Measurements from ENCODE around the gene PNN. TPM values are rescaled to one million over a fixed set of nuclear protein-coding genes. Genes with fewer than 3 reads are reported as not detected.
A peak's percentile ranks its signal among the peaks of the same experiment; 100 is the strongest.
"Not testable (repeated sequence)": the region's sequence is repeated elsewhere in the genome, so short reads cannot be mapped to it uniquely, and the experiment has no call there.

PNN gene
- total RNA-seq, 1 donor from 2014 or later = 9.4 TPM

- no peak for DNase-seq (ENCODE audit: low read depth in 2 of 2)
Measured at GRCh38 chr14:39181026-39181692, 6.1 kb downstream of the PNN start.

GRCh38 chr14:39181693-39182047, 6.6 kb downstream of the PNN start:
- no peak for DNase-seq (ENCODE audit: low read depth in 2 of 2)

DNA sequence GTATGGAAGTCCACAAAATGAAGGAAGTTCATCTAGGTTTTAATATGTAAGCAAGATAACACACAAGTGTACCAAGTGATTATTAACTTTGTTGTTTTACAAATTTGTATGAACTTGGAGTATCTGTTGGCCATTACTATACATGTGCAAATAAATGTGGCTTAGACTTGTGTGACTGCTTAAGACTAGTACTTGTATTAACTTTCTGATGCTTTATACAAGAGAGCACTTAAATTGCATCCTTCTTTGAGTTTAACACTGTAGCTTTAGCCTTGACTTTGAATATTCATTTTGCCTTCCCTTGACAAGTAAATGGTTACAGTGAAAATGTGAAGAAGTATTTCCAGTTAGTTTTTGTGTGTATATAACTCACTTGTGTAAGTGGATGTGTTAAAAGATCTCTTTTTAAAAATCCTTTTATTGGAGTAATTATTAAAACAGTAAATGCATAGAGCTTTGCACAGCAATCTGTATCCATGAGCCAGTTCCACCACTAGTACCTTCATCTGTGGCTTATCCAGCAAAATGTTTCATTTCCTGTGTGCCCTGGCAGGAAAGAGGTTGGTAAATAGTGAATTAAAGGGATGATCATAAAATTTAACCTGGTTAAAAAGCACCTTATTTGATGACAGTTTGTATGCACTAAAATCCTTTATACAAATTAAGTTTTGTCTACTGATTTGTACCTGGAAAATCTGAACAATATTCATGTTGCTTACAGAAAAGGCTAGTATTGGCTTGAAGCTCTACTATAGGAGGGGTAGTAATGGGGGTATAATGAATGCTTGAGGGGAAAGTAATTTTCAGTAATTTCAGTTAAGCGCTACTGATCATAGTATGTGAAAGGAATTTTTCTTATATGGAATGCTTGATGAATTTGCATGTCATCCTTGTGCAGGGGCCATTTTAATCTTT, 8.0 kb downstream of the PNN start:
- DNase-seq (ENCODE audit: low read depth in 2 of 2) = no peak

DNA sequence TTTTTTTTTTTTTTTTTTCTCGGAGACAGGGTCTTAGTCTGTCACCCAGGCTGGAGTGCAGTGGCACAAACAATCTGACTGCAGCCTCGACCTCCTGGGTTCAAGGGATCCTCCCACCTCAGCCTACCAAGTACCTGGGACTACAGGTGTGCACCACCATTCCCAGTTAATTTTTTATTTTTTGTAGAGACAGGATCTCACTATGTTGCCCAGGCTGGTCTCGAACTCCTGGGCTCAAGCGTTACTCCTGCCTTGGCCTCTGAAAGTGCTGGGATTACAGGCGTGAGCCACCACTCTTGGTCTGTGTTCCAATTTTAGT, 8.6 kb downstream of the PNN start:
- not testable (repeated sequence) for DNase-seq (ENCODE audit: low read depth in 2 of 2)

DNA sequence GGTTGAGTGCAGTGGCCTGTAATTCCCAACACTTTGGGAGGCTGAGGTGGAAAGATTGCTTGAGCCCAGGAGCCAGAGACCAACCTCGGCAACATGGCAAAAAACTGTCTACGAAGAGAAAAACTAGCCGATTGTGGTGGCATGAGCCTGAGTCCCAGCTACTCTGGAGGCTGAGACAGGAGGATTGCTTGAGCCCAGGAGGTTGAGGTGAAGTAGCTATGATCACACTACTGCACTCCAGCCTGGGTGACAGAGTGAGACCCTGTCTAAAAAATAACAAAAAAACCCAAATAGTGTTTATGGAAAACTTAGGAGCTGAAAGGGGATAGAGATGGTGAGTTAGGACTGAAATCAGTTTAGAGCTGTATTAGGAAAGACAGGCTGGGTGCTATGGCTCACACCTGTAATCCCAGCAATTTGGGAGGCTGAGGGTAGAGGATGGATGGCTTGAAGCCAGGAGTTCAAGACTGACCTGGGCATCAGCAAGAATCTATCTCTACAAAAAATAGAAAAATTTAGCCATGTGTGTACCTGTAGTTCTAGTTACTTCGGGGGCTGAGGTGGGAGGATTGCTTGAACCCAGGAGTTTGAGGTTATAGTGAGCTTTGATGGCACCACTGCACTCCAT, 9.7 kb downstream of the PNN start:
- DNase-seq (ENCODE audit: low read depth in 2 of 2) = no peak

DNA sequence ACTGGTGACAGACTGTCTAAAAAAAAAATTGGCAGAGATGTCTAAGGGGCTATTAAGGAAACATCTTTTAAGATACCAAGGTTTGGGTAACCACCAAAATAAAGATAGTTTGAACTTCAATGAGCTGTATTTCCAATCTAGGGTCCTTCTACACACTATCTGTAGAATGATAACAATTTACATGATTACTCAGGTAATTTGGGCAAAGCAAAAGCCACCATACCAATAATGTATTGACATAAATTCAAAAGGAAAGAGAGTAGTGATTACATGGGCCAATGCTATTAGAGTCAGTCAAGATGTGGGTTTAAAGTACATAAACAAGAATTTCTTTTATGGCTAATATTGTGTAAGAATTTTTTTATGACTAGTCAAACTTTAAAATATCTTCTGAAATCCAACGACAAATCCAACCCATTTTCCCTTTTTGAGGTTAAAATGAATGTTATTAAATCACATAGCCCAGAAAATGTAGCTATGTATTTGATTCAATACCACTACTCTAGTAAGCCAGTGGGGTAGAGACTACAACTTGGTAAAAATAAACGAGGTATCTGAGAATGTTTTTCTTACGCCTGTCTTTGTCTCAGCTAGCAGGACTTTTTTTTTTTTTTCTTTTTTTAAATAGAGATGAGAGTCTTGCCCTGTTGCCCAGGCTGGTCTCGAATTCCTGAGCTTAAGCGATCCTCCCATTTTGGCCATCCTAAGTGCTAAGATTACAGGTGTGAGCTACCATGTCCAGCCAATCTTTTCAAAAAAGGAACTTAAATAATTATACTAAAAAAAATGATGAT, 10.4 kb downstream of the PNN start:
- DNase-seq (ENCODE audit: low read depth in 2 of 2) = no peak

DNA sequence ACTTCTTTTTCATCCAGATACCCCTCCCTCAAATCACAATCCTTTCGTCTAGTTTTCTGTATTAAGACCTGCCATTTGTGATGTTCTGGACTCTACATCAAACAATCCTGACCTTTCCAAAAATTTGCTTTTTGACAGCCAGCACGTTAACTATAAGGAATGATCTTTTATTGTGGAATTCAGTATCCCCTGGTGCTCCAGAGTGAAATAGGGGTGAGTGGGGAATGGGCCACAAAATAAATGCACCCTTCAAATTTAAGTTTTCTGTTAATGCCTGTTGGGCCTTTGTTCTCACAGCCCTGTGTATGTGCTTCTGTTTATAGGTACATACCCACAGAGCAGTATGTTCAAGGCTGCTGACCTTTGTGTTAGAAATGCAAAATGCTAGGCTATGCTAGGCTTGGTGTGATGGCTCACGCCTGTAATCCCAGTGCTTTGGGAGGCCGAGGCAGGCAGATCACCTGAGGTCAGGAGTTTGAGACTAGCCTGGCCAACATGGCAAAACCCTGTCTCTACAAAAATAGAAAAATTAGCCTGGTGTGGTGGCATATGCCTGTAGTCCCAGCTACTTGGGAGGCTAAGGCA, 12.0 kb downstream of the PNN start:
- no peak for DNase-seq (ENCODE audit: low read depth in 2 of 2)

DNA sequence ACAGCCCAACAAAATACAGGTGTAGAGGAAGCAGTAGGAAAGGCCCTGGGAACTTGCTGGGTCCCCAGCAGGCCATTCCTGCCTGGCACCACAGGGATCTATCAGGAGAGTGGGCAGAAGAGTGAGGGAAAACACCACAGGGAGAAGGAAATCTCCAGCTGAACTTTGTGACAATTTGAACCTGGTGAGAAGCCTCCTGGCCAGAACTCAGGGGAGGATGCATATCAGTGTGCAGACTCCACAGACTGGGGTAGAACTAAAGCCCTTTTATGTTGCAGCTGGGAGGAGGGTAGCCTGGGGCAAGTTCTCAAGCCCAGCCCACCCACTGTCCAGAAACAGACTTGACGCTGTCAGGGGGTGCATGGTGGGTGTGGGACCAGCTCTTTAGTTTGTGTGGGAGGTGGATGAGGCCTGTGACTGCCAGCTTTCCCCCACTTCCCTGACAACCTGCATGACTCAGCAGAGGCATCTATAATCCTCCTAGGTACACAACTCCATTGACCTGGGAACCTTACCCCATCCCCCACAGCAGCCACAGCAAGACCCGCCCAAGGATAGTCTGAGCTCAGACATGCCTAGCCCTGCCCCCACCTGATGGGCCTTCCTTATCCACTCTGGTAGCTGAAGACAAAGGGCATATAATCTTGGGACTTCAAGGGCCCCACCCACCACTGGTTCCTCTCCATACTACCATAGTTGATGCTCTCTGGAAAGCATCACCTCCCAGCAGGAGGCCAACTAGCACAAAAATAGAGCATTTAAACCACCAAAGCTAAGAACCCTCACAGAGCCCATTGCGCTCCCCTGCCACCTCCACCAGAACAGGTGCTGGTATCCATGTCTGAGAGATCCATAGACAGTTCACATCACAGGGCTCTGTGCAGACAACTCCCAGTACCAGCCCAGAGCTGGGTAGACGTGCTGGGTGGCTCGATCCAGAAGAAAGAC, 28.9 kb downstream of the PNN start:
- DNase-seq (ENCODE audit: low read depth in 2 of 2) = no peak

DNA sequence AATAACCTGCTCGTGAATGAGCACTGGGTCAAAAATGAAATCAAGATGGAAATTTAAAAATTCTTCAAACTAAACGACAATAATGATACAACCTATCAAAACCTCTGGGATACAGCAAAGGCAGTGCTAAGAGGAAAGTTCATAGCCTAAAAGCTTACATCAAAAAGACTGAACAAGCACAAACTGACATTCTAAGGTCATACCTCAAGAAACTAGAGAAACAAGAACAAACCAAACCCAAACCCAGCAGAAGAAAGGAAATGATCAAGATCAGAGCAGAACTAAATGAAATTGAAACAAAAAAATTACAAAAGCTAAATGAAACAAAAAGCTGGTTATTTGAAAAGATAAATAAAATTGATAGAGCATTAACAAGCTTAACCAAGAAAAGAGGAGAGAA, 32.4 kb downstream of the PNN start:
- not testable (repeated sequence) for DNase-seq (ENCODE audit: low read depth in 2 of 2)

GRCh38 chr14:39211109-39211741, 36.2 kb downstream of the PNN start:
- no peak for DNase-seq (ENCODE audit: low read depth in 2 of 2)

- peak in 1 of 2 donors; percentile 26 for DNase-seq (ENCODE audit: low read depth in 2 of 2)
Measured at GRCh38 chr14:39212034-39212433, 37.0 kb downstream of the PNN start.

DNA sequence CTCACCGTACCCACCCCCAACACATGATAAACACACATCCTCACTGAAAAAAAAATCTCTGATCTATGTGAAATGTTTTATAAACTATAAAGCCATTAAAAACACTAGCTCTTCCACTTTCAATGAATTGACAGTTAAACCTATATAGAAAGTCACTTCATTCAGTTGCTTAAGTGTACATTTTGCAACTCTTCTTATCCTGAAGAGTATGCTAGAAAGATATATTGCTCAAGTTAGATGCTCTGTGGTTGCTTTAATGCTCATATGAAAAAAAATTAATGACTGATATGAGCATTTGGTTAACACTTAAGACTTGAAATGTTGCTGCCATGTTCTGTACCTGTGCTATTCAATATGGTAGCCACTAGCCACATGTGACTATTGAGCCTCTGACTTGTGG, 37.6 kb downstream of the PNN start:
- no peak for DNase-seq (ENCODE audit: low read depth in 2 of 2)

- DNase-seq (ENCODE audit: low read depth in 2 of 2) = peak in 1 of 2 donors; percentile 61
Measured at GRCh38 chr14:39217214-39217879, 42.3 kb downstream of the PNN start.

DNA sequence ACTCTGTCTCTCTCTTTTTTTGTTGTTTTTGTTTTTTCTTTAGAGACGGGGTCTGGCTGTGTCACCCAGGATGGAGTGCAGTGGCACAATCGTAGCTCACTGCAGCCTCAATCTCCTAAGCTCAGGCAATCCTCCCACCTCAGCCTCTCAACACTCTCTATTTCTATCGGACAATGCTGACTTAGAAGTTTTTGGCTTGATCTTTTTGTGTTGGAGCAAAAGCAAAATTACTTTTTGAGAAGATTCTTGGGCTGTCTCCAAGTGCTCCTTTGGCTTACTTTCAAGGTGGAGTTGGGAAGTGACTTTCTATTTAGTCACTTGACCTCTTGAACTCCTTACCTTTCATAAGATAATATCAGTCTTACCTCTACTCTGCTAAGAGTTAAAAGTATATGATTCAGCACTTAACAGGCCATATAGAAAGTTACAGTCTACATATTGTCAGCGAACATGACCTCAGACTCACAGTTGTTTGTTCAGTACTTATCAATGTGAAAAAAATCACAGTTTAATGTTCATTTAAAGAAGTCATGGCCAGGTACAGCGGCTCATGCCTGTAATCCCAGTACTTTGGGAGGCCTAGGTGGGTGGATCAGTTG, 43.2 kb downstream of the PNN start:
- DNase-seq (ENCODE audit: low read depth in 2 of 2) = peak in 1 of 2 donors; percentile 52

DNA sequence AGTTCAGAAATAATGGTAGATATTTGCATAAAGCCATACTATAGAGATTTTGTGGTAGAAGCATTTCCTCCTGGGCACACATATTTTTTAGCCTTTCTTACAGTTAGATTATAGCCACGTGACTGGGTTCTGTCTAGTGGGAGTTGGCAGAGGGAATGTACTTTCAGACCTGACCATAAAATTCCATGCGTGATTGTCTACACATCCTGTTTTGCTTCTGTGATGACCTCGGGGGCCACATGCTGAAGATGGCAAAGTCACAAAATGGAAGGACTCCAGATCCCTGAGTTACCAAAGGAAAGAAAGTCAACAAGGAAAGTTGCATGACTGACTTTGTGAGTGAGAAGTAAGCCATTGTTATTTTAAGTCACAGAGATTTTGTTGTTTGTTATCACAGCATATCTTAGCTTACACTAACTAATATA, 44.0 kb downstream of the PNN start:
- peak; percentile 88 to 94 for DNase-seq (ENCODE audit: low read depth in 2 of 2)

- DNase-seq (ENCODE audit: low read depth in 2 of 2) = not testable (repeated sequence)
Measured at GRCh38 chr14:39220473-39220872, 45.4 kb downstream of the PNN start.

- DNase-seq (ENCODE audit: low read depth in 2 of 2) = no peak
Measured at GRCh38 chr14:39228044-39228443, 53.0 kb downstream of the PNN start.

DNA sequence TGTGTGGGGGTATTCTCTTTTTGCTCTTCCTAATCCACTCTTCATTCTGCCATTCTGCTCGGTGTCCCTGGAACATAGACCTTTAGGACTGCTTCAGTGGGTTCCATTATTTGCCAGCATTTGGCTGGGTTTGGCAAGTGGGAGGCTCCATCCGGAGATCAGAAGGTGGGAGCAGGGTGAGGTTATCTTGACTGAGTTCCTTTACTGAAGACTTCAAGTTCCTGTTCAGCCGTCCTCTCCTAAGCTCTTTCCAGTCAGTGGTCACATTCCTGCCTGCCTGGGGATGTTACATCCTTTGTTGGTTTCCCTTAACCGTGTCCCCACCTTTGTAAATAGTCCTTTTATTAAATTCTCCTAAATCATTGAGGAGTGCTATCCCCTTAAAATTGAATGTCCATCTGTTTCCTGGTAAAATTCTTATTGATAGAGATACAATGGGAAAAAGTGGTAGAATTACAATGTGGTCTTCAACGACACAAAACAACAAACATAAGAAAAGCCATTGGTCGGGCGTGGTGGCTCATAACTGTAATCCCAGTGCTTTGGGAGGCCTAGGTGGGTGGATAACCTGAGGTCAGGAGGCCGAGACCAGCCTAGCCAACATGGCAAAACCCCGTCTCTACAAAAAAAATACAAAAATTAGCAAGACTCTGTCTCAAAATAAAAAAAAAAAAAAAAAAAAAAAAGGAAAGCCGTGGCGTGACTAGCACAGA, 53.6 kb downstream of the PNN start:
- no peak for DNase-seq (ENCODE audit: low read depth in 2 of 2)
